G401.6 (cell line): Measurements from ENCODE around the gene MMP2.
A peak's percentile ranks its signal among the peaks of the same experiment; 100 is the strongest.

Experiments
- FAIRE-seq: peaks from 2 replicates; lab custom pipeline; 2012; peaks lifted over from hg19 to GRCh38; lab: Jason Lieb, UNC

MMP2 gene

GRCh38 chr16:55515111-55515510 is 36.1 kb downstream of the MMP2 start:
- no peak for FAIRE-seq

GRCh38 chr16:55521792-55522191 is 42.8 kb downstream of the MMP2 start:
- FAIRE-seq: no peak

DNA sequence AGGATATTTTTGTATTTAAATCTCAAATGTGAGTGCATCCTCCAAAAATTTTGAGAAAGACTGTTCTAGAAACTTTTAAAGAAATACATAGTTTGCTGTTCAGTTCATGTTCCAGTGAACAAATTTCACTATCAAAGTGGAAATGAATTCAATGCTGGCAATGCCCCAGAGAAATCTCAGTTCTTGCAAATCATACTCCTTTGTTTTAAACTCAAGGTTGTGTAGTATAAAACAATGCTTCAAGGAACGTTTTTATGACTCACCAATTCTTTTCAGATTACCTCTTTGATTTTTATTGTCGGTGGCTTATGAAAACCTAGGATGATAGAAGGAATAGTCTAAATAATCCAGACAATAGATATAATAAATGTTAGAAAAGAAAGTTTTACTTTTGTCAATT is 47.4 kb downstream of the MMP2 start:
- FAIRE-seq: no peak

- FAIRE-seq: no peak
Measured at GRCh38 chr16:55527885-55528284, 48.9 kb downstream of the MMP2 start.

DNA sequence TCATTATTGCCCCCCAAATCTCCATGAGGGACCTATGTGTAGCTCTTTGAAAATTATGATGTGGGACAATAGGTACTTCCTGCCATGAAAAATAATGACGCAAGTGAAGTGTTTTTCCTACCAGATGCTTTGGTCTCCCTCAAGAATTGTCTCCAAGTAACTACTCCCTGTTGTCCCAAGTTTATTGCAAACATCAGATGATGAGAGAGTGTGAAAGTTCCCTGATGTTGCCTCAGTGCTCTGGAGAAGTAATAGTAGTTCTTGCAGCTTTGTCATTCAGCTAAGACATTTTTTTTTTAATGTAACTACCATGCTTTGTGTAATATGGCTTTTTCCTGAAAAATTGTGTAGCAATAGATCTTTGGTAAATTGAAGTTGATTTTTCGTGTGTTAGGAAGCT is 50.0 kb downstream of the MMP2 start:
- FAIRE-seq: no peak

DNA sequence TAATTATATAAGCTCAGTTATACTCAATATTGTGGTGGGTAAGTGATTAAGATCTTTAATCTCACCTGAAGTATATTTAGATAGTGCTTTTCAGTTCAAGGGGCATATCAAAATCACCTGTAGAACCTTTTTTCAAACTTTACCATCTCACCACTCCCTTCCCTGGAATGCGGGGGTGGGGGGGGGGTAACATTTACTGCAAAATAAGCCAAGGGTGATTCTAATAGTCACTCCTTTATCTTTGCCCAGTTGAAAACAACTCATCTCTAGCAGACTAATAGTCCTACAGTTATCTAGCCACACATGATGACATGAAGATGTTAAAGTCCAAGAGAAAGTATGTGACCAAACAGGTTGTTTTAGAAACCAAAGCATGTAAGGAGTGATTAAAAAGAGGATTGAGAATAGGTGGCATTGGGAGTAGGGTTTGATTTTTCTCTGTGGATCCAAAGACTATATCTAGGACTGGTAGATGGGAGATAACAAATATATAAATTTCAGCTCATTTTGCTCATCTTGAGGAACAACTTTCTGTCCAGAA is 51.4 kb downstream of the MMP2 start:
- no peak for FAIRE-seq

DNA sequence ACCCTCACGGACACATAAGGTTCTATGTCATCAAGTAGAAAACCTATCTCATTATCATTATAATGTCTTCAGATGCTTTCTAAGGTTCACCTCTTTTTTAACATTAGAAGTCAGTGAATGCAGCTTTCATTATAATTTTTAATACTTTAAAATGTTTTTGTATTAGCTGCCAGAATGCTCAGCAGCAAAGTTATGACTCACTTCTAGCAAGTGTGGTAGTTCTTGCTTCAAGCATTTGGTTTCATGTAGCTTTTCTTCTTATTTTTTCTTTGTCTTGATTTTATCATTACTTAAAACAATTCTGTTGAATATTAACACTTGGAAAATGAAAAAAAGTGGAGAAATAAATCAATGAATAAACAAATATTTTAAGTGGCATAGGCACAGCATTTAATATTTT is 53.2 kb downstream of the MMP2 start:
- FAIRE-seq: no peak

DNA sequence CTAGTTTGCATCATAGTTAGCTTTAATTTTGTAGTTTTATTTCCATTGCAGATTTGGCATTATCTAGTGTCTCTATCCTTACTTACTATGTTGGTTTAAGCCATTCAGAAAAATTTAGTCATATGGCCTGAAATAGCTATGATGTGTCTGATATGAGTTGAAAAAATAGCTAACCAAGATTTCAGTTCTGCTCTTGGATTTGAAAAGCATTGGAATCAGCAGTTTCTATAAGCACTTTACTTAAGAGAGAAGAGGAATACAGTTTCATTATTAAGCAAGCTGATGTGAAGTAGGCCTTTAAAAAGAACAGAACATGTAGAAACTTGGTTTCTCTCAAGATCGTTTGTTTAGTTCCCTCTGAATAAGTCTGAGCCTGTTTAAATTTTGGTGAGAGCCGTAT is 55.8 kb downstream of the MMP2 start:
- FAIRE-seq: no peak

- FAIRE-seq: no peak
Measured at GRCh38 chr16:55539049-55539448, 60.1 kb downstream of the MMP2 start.

DNA sequence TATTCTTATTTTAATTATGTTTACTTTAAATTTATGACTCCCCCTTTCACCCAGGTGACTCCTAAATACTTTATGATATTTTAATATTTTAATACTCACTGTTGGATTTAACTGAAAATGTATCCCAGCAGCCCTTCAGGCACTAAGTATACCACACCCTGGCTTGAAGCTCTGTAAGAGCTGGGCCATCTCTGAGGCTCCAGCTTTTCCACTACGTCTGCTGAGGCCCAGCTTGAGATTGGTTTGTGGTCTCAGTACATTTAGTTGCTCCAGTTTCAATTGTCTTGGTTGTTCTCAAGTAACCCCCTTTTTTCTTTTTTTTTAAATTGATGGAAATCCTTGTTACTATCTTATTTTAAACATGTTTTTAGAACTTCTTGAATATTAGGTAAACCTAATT is 60.5 kb downstream of the MMP2 start:
- no peak for FAIRE-seq

DNA sequence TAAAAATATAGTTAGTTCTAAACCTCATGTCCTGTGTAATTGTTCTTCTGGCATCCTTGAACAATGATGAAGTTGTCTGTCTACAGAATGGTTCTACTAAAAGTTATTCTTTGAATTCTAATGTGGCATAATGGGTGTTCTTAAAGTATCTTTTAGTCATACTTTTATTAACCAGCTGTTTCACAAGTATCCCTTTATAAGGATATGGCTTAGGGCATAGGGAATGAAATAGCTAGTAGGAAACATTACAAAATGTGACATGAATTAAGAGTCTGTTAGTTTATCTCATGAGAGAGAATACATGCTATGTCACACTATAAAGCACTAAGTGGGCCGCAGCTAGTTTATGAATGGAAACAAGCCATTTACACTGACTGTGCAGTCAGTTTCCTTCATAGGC is 61.2 kb downstream of the MMP2 start:
- FAIRE-seq: no peak

GRCh38 chr16:55542459-55543082 is 63.6 kb downstream of the MMP2 start:
- no peak for FAIRE-seq

DNA sequence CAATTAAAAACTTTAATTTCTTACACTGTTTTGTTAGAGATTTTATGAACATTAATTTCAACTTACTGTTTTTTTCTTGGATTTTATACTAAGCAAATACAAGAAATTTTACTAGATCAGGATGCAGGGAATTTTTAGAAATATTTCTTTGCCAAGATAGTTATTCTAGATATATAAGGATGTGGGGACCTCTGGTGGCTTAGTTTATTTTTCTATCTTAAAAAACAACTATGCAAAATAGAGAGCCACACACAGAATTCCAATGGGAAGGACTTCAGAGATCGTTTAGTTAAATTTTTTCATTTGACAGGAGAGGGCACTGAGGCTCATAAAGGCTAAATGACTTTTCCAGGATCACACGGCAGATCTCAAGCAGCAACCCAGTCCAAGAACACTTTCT is 64.5 kb downstream of the MMP2 start:
- FAIRE-seq: peak; percentile 47

DNA sequence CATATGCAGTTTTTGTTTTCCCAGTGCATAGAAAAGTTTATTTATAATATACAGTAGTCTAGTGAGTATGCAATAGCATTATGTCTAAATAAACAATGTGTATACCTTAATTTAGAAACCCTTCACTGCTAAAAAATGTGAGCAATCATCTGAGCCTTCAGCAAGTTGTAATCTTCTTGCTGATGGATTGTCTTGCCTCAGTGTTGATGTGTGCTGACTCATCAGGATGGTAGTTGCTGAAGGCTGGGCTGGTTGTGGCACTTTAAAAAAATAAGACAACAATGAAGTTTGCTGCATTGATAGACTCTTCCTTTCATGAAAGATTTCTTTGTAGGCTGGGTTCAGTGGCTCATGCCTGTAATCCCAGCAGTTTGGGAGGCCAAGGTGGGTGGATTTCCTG is 73.6 kb downstream of the MMP2 start:
- no peak for FAIRE-seq

DNA sequence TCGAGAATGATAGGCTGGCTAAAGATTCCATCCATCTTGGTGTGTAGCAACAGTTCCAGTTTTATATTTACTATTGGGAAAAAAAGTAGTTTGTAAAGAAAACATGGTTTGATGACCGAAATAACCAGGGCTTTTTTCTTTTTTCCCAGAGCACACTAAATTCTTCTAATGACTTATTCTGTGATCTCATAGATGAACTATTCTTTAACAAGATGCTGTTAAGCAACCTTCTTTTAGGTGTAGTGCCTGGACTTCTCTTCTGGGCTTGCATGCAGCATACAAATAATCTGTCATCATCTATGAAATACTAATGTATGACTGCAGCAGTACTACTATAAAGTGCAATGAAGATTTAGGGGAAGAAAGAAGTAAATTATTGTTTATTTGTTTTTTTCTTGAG is 76.4 kb downstream of the MMP2 start:
- no peak for FAIRE-seq
